ENCODE measurements around the gene CSTPP1.

DNA sequence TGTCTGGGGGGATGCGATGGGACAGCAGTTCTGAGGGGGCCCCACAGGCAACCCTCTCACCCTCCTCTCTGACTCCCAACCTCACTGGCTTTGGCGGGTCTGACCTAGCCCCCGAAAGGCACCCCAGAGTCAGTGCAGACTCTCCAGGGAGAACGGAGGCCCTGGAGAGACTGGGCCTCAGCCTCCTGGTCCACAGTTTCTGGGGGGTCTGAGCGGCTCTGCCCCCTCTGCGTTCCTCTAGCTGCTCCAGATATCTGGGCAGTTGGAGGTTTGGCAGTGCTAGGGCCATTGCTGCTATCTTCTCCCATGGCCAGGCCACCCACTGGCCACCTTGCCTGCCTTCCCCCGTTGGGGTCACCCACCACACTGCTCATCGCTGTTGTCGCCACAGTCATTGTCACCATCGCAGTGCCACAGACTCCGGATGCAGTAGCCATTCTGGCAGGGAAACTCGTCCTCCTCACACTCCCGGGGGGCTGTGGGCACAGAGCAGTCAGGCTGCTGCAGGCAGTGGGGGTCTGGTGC lies 37.0 kb upstream of the CSTPP1 start:
- TF ChIP-seq, protein P1, sequence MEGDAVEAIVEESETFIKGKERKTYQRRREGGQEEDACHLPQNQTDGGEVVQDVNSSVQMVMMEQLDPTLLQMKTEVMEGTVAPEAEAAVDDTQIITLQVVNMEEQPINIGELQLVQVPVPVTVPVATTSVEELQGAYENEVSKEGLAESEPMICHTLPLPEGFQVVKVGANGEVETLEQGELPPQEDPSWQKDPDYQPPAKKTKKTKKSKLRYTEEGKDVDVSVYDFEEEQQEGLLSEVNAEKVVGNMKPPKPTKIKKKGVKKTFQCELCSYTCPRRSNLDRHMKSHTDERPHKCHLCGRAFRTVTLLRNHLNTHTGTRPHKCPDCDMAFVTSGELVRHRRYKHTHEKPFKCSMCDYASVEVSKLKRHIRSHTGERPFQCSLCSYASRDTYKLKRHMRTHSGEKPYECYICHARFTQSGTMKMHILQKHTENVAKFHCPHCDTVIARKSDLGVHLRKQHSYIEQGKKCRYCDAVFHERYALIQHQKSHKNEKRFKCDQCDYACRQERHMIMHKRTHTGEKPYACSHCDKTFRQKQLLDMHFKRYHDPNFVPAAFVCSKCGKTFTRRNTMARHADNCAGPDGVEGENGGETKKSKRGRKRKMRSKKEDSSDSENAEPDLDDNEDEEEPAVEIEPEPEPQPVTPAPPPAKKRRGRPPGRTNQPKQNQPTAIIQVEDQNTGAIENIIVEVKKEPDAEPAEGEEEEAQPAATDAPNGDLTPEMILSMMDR (IDR thresholded peaks at IDR 0.05; ENCODE audit: control extremely low read depth in 1 of 3, insufficient read depth in 1 of 3, low read depth in 1 of 3, low read length in 3 of 3), result no peak
- TF ChIP-seq RXRA (IDR thresholded peaks at IDR 0.05; ENCODE audit: insufficient read depth, low read depth, low read length) (no peak), EZH2 (IDR thresholded peaks at IDR 0.05; ENCODE audit: low read depth, low read length, severe bottlenecking) (no peak), SP1 (IDR thresholded peaks at IDR 0.05; ENCODE audit: low read depth, low read length) (no peak), TCF12 (IDR thresholded peaks at IDR 0.05; ENCODE audit: low read depth, low read length) (no peak), NANOG (IDR thresholded peaks at IDR 0.05; ENCODE audit: insufficient read depth, low read depth, low read length, poor library complexity, severe bottlenecking) (no peak), SIN3A (conservative IDR thresholded peaks at IDR 0.05 in 1 of 2, IDR thresholded peaks at IDR 0.05 in 1 of 2; ENCODE audit: low read depth in 1 of 2, low read length in 2 of 2) (no peak), RFX5 (IDR thresholded peaks at IDR 0.05; ENCODE audit: borderline replicate concordance, low read depth, low read length) (no peak), GABPA (IDR thresholded peaks at IDR 0.05; ENCODE audit: borderline replicate concordance, insufficient read depth, low read length) (no peak), PHF8 (conservative IDR thresholded peaks at IDR 0.05; ENCODE audit: low read depth, low read length) (no peak), ZNF274 (IDR thresholded peaks at IDR 0.05; ENCODE audit: borderline replicate concordance, extremely low read depth, low read length) (no peak), HDAC2 (IDR thresholded peaks at IDR 0.05; ENCODE audit: borderline replicate concordance in 1 of 2, low read depth in 2 of 2, low read length in 2 of 2) (no peak)
- TF ChIP-seq, protein P2, sequence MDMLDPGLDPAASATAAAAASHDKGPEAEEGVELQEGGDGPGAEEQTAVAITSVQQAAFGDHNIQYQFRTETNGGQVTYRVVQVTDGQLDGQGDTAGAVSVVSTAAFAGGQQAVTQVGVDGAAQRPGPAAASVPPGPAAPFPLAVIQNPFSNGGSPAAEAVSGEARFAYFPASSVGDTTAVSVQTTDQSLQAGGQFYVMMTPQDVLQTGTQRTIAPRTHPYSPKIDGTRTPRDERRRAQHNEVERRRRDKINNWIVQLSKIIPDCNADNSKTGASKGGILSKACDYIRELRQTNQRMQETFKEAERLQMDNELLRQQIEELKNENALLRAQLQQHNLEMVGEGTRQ (IDR thresholded peaks at IDR 0.05; ENCODE audit: low read length), result no peak
